HT1080 (cell line): ENCODE results near the gene BDKRB2. TPM values are rescaled to one million over a fixed set of nuclear protein-coding genes. Genes with fewer than 3 reads are reported as not detected.

Experiments
- DNase-seq: peaks from one replicate; pipeline ENCODE4 v3.0.0-alpha.2; 2015; ENCODE audit warnings: low read depth
- polyA plus RNA-seq, 2 experiments: library from polyadenylated mRNA; depleted of rRNA; stranded (reverse); fragments of >200 nt; gene quantifications; 2 replicates each; pipeline ENCODE4 v1.2.3, GENCODE V29; 2015
- total RNA-seq: library from RNA; depleted of rRNA; stranded (reverse); fragments of >200 nt; shearing (Covaris generic); gene quantifications from 2 replicates; pipeline ENCODE4 v1.2.3, GENCODE V29; 2014; rRNA removed

Gene BDKRB2
- total RNA-seq = 0.03 TPM in 1 of 2 replicates, not detected in the other
- 1.1 and 1.4 TPM in 2 replicates for polyA plus RNA-seq (2015; cell fraction: cytosol; rRNA removed)
- 1.2 and 2.1 TPM in 2 replicates for polyA plus RNA-seq (2015; cell fraction: nucleus; rRNA removed)

DNA sequence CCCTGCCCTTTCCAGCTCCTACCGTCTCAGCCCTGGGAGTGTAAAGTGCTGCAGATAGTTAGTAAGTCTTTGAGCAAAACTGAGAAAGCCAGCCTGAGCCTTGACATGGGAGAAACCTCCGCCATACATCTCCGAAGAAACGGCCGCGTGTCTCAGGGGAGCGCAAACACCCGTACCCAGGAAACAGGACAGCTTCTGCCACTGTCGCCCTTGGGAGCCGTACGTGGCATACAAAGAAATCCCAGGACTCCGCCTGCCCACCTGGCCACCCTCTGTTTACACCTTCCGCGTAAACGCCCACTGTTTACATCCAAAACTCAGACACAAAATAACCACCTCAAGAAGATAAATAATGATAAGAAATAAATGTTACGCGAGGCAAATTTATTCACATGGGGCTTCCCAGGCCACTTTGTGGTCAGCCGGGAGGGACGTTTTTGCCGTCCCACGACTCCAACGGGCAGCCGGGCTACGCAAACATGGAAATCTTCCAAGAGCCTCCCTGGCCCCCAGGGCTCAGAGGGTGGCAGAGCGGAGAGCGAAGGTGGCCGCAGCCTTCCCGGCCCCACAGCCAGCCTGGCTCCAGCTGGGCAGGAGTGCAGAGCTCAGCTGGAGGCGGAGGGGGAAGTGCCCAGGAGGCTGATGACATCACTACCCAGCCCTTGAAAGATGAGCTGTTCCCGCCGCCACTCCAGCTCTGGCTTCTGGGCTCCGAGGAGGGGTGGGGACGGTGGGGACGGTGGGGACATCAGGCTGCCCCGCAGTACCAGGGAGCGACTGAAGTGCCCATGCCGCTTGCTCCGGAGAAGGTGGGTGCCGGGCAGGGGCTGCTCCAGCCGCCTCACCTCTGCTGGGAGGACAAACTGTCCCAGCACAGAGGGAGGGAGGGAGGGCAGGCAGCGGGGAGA is at the start of gene BDKRB2:
Gene BDKRB2 (plus strand): TSS at position 689 of the 908 bp plus-strand sequence. CDS start 32,269 bp downstream, outside the sequence.
- peak; percentile 77 for DNase-seq

GRCh38 chr14:96154900-96155299 is 49.7 kb upstream of the BDKRB2 start:
- DNase-seq = no peak

- DNase-seq = no peak
These were observed 47.6 kb upstream of the BDKRB2 start for GRCh38 chr14:96156804-96157760.

DNA sequence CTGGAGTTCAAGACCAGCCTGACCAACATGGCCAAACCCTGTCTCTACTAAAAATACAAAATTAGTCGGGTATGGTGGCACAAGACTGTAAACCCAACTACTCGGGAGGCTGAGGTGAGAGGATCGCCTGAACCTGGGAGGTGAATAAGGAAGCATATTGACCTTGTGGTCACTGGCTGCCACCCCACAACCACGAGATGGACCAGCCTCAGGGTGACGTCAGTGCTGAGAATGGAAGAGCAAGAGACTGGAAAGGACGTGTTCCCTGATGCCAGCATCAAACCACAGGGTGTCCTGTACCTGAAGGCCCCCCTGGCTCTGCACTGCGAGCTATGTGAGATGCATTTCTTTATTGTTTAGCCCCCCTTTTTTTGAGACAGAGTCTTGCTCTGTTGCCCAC is 45.9 kb upstream of the BDKRB2 start:
- no peak for DNase-seq

DNA sequence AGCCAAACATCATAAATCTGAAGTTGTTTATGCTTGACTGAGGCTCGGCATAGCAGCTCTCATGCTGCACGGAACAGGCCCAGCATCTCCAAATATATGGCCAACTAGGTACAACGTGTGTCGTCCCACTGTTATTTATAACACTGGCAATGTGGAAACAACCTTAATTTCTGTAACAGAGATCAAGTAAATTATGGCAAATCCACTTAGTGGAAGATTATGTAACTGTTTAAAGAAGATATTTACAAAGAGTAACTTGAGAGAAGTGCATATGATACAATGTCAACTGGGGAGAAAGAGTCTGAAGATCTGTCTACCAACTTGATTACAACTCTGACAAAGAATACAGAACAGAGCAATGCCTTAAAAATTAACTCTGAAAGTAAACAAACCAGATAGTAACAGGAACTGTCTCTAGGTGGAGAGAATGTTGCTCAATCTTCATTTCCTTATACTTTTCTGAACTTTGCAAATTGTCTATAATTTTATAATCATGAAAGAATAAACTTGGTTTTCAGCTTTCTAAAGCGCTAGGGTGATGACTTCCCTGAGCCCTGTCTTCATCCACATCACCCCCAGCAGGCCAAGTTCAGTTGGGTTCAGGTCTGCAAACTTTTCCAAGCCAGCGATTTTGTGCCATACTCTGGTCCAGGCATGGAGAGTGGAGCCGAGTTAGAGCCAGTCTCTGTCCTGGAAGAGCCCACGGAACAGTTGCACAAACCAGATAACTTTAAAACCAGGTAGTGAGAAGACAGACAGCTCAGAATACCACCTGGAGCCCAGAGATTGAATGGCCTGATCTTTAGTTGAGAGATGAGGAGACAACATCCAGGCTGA is 44.3 kb upstream of the BDKRB2 start:
- no peak for DNase-seq

DNA sequence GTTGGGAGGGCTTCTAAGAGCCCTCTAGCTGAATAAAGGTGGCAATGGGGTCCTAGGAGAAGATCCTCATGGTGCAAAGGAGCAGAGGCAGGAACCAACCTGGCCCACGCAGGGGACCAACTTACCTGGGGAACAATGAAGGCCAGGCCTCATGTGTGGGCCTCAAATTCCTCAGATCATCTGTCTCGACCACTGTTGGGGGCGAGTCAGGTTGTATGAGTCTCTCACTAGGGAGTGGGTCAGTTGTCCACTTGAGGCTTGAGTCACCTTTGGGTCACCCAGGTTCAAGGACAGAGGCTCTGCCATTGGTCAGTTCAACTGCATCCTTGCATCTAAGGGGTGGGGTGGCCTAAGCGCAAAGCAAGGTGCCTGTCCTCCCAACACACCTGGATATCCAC is 43.7 kb upstream of the BDKRB2 start:
- DNase-seq = no peak

DNA sequence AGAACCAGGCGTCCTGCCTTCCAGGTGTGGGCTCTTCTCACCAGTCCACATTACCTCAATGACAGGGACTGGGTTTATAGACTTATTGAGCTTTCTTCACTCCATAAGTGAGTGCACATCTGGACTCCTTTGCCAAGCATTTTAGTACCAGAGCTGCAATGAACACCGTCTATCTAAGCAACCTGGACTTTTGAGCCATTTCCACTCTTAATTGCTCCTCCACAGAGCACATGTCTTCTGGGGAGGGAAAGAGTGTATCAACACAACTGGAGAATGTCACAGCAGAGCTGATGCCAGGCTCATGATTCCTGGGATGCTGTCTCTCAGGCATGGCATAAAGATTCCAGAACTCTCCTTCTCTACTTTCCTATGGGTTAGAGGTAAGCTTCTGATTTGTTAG is 43.0 kb upstream of the BDKRB2 start:
- DNase-seq = no peak

GRCh38 chr14:96162265-96162664 is 42.4 kb upstream of the BDKRB2 start:
- DNase-seq = peak; percentile 33

- peak; percentile 77 for DNase-seq
These were observed 41.9 kb upstream of the BDKRB2 start for GRCh38 chr14:96162741-96163140.

GRCh38 chr14:96164861-96165490 is 39.7 kb upstream of the BDKRB2 start:
- DNase-seq = no peak

DNA sequence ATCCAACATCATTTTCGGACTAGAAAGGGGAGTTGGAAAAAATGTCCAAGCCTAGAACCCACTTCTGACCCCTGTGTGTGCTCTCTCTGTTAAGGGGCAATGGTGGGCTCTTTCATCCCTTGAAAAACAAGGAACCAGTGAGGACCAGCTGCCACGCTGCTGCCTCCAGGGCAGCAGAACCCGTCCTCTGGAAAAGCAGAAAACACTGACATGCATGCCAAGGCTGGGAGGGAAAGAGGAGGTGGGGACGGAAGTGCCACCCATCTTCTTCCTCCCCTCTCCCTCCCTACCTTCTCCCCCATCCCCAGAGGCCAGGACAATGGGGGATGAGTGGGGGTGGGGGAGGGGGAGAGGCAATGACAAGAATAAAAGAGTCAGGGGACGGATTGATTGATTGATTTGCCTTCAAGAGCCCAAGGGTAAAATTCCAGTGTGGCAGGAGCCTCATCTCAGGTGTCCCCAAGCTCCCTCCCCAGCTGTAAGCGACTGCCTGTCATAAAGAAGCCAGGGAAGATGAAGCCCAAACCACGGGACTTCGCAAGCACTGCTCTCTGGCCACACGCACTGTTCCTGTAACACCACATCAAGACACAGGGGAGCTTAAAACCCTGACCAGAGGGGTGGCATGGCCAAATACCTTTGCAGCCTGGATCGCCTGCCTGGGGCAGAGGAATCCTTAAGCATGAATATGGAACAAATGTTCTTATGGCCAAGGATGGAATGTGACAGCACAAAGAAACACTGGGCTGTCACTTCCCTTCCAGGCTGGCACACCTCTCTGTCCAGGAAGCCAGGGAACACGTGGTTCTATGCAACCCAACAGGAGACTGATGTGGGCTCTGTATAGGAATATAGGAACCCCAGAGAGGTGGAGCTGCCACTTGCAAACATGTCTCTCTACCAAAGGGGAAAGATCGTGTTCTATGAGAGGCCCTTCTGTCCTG is 38.9 kb upstream of the BDKRB2 start:
- no peak for DNase-seq

GRCh38 chr14:96166461-96167223 is 38.0 kb upstream of the BDKRB2 start:
- DNase-seq = no peak

DNA sequence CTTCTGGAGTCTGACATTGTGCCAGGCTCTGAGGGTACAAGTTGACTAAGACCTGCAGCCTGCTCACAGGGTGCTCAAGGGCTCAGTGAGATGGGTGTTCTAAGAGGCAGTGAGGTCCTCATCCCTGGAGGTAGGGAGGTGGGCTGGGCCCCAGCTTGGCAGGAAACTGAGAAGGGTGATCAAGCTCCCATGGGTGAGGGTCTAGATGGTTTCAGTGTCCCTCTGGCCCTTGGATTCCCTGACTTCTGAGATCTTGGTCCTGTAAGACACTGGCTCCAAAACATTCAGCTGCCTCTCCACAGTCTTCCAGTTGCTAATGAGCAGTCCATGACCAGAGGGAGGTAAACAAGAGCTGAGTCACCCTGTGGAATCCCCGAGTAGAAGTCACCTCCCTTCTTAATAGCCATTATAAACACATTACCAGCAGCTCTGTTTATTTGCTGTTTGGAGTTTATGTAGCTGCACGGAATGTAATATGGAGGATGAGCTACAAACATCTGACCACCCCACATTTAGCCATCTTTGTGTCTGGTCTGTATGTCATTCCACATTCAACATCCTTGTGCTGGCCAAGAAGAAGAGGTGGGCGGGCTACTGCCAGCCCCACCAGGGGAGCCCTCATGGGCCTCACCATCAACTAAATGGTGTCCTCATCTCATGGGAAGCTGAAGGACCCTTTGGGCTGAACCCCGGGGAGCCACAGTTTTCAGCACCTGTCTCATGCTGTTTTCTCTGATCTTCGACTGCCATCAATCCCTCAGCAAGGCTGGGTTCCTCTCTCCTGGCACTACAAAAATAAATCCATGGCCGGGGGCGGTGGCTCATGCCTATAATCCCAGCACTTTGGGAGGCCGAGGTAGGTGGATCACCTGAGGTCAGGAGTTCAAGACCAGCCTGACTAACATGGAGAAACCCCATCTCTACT is 37.2 kb upstream of the BDKRB2 start:
- DNase-seq = peak; percentile 21

DNA sequence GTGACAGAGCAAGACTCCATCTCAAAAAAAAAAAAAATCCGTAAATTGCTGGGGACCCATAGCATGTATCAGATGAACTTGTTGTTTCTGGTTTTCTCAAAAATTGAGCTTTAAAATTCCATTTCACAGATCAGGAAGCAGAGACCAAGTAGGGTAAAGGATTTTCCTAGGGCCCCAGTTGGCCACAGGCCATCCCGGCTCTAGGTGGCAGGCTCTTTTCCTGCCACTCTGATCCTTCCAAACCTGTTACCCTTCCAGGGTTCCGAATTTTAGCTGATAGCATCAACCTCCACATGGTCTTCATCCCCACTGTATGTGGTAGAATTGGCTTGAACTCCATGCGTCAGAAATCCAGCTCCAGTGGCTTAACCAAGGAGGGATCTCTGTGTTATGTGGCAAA is 36.1 kb upstream of the BDKRB2 start:
- no peak for DNase-seq

- no peak for DNase-seq
These were observed 33.6 kb upstream of the BDKRB2 start for GRCh38 chr14:96170961-96171592.

GRCh38 chr14:96173636-96174475 is 30.8 kb upstream of the BDKRB2 start:
- no peak for DNase-seq
